Hepatocyte (in vitro differentiated cells): Measurements from ENCODE around the gene RGR. TPM values are rescaled to one million over a fixed set of nuclear protein-coding genes. Genes with fewer than 3 reads are reported as not detected.

Experiments
- DNase-seq: peaks from one replicate; pipeline ENCODE4 v3.0.0-alpha.2; 2016; ENCODE audit warnings: low spot score
- H2AFZ ChIP-seq: fragments of 200-600 bp; sonication (generic); 2 replicates; pipeline ENCODE4 v1.6.0; 2016; ENCODE audit warnings: antibody characterized with exemption, mild to moderate bottlenecking
- H3K27ac ChIP-seq: fragments of 200-600 bp; sonication (generic); 2 replicates; pipeline ENCODE4 v1.5.1; 2016; ENCODE audit warnings: mild to moderate bottlenecking
- H3K27me3 ChIP-seq: fragments of 200-600 bp; sonication (generic); 2 replicates; pipeline ENCODE4 v1.6.1; 2016
- H3K36me3 ChIP-seq: fragments of 200-600 bp; sonication (generic); replicated peaks from 2 replicates; pipeline ENCODE4 v1.5.1; 2016; ENCODE audit warnings: low read depth; ENCODE audit not compliant: insufficient read depth
- H3K4me1 ChIP-seq: fragments of 200-600 bp; sonication (generic); 2 replicates; pipeline ENCODE4 v1.5.1; 2016; ENCODE audit warnings: mild to moderate bottlenecking, moderate library complexity; ENCODE audit not compliant: insufficient read depth
- H3K4me2 ChIP-seq: fragments of 200-600 bp; sonication (generic); 2 replicates; pipeline ENCODE4 v1.6.0; 2016
- H3K4me3 ChIP-seq: fragments of 200-600 bp; sonication (generic); 2 replicates; pipeline ENCODE4 v1.5.1; 2016; ENCODE audit warnings: mild to moderate bottlenecking
- H3K79me2 ChIP-seq: fragments of 200-600 bp; sonication (generic); 2 replicates; pipeline ENCODE4 v1.6.0; 2017; ENCODE audit warnings: mild to moderate bottlenecking
- H3K9me2 ChIP-seq: fragments of 200-600 bp; sonication (generic); replicated peaks from 2 replicates; pipeline ENCODE4 v1.6.0; 2017; ENCODE audit warnings: mild to moderate bottlenecking; ENCODE audit not compliant: insufficient read depth
- H3K9me3 ChIP-seq: fragments of 200-600 bp; sonication (generic); 2 replicates; pipeline ENCODE4 v1.5.1; 2016; ENCODE audit warnings: low read depth, mild to moderate bottlenecking
- H4K20me1 ChIP-seq: fragments of 200-600 bp; sonication (generic); 2 replicates; pipeline ENCODE4 v1.6.0; 2016; ENCODE audit warnings: mild to moderate bottlenecking; ENCODE audit not compliant: insufficient read depth, poor library complexity, severe bottlenecking
- EZH2 ChIP-seq: fragments of 200-600 bp; sonication (generic); IDR thresholded peaks from 2 replicates; pipeline ENCODE4 v1.6.1; 2016; ENCODE audit warnings: antibody characterized with exemption, mild to moderate bottlenecking, borderline replicate concordance
- EZH2phosphoT487 ChIP-seq: fragments of 200-600 bp; sonication (generic); IDR thresholded peaks from one replicate; pipeline ENCODE4 v1.6.1; 2018; ENCODE audit warnings: antibody characterized with exemption, mild to moderate bottlenecking, low read depth, moderate library complexity; ENCODE audit not compliant: unreplicated experiment, severe bottlenecking
- WGBS: methylation state at CpG from one replicate; pipeline ENCODE4 v1.1.6; 2016; ENCODE audit warnings: low lambda C conversion rate; ENCODE audit errors: missing lambda C conversion rate; 5-methylcytosine and 5-hydroxymethylcytosine counted together
- polyA plus RNA-seq: library from polyadenylated mRNA; unstranded; fragments of >200 nt; fragmentation: Nextera tagmentation; extraction: Ambion mirVana; gene quantifications from 2 replicates; pipeline ENCODE4 v1.2.1, GENCODE V29; 2016
- total RNA-seq: library from RNA; depleted of rRNA; stranded (reverse); fragments of >200 nt; gene quantifications from 2 replicates; pipeline ENCODE4 v1.2.3, GENCODE V29; 2014
- TF ChIP-seq, protein P1 (sequence below): fragments of 200-600 bp; sonication (generic); IDR thresholded peaks from 2 replicates; pipeline ENCODE4 v1.5.1; 2016; ENCODE audit warnings: antibody characterized with exemption, mild to moderate bottlenecking; ENCODE audit not compliant: poor library complexity

The RGR gene
- total and polyA plus RNA-seq, 2 experiments from 2014 or later = not detected

GRCh38 chr10:84217746-84218145 is 27.1 kb upstream of the RGR start:
- TF ChIP-seq EZH2 (no peak), EZH2phosphoT487 (no peak)
- TF ChIP-seq, protein P1, sequence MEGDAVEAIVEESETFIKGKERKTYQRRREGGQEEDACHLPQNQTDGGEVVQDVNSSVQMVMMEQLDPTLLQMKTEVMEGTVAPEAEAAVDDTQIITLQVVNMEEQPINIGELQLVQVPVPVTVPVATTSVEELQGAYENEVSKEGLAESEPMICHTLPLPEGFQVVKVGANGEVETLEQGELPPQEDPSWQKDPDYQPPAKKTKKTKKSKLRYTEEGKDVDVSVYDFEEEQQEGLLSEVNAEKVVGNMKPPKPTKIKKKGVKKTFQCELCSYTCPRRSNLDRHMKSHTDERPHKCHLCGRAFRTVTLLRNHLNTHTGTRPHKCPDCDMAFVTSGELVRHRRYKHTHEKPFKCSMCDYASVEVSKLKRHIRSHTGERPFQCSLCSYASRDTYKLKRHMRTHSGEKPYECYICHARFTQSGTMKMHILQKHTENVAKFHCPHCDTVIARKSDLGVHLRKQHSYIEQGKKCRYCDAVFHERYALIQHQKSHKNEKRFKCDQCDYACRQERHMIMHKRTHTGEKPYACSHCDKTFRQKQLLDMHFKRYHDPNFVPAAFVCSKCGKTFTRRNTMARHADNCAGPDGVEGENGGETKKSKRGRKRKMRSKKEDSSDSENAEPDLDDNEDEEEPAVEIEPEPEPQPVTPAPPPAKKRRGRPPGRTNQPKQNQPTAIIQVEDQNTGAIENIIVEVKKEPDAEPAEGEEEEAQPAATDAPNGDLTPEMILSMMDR = no peak
- WGBS = 90% methylated on average over 4 of the region's 4 CpGs
- no peak overlapping the region for H2AFZ ChIP-seq

GRCh38 chr10:84221916-84222315 is 22.9 kb upstream of the RGR start:
- H4K20me1 ChIP-seq = no peaks in the 10 kb centered on the region
- H3K27ac ChIP-seq = no peak overlapping the region
- no peaks in the 10 kb centered on the region for H3K4me1 ChIP-seq
- TF ChIP-seq EZH2phosphoT487 = no peak
- TF ChIP-seq, protein P1 = no peak
- no peak for TF ChIP-seq EZH2
- H3K4me2 ChIP-seq = no peak overlapping the region
- no peaks in the 10 kb centered on the region for H3K9me2 ChIP-seq
- peaks cover 9% of the 10 kb centered on the region for H3K27me3 ChIP-seq
- 89% methylated on average over 8 of the region's 8 CpGs for WGBS
- H3K9me3 ChIP-seq = no peaks in the 10 kb centered on the region
- DNase-seq = no peak
- H3K4me3 ChIP-seq = no peak overlapping the region
- no peaks in the 10 kb centered on the region for H3K79me2 ChIP-seq
- H3K36me3 ChIP-seq = no peaks in the 10 kb centered on the region
- H2AFZ ChIP-seq = no peak overlapping the region

More at GRCh38 chr10:84217746-84218145, 27.1 kb upstream of the RGR start:
- no peaks in the 10 kb centered on the region for H4K20me1 ChIP-seq
- no peak overlapping the region for H3K27ac ChIP-seq
- DNase-seq = no peak
- H3K4me2 ChIP-seq = no peak overlapping the region
- no peak overlapping the region for H3K4me3 ChIP-seq
- no peaks in the 10 kb centered on the region for H3K4me1 ChIP-seq
- H3K9me3 ChIP-seq = no peaks in the 10 kb centered on the region
- H3K36me3 ChIP-seq = no peaks in the 10 kb centered on the region
- peaks cover 9% of the 10 kb centered on the region for H3K27me3 ChIP-seq
- no peaks in the 10 kb centered on the region for H3K9me2 ChIP-seq
- no peaks in the 10 kb centered on the region for H3K79me2 ChIP-seq

DNA sequence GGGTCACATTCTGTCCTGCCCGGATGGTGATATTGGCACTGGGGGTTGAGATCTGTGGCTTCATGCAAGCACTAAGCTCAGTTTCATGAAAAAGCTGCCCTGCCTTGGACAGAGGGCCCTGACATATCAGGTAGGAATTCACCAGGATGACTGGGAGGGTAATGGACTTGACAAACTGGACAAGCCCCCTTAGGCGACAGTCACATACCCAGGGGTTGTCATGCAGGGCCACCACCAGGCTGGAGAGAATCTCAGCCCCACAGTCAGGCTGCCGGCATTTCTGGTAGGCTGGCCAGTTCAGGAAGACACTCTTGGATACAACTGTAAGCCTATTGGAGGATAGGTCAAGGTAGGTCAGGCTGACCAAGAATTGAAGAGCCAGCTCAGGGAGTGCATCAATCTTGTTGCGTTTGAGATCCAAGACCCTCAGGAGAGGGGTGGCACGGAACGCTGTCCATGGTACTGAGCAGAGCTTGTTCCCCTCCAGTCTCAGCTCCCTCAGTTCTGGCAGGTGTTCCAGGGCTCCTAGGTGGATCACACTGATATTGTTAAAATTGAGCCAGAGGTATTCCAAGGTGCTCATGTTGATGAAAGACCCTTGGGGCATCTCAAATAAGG is 20.3 kb upstream of the RGR start:
- H3K4me3 ChIP-seq = no peak overlapping the region
- WGBS = 51% methylated on average over 6 of the region's 6 CpGs

More for the DNA sequence above, 20.3 kb upstream of the RGR start:
- no peak overlapping the region for H3K27ac ChIP-seq
- H3K4me2 ChIP-seq = no peak overlapping the region
- TF ChIP-seq EZH2 (no peak), EZH2phosphoT487 (no peak)
- TF ChIP-seq, protein P1 = no peak
- H3K9me3 ChIP-seq = no peaks in the 10 kb centered on the region
- H3K36me3 ChIP-seq = no peaks in the 10 kb centered on the region
- peaks cover 9% of the 10 kb centered on the region for H3K27me3 ChIP-seq
- no peaks in the 10 kb centered on the region for H3K79me2 ChIP-seq
- peak; percentile 46 for DNase-seq
- H3K4me1 ChIP-seq = no peaks in the 10 kb centered on the region
- no peaks in the 10 kb centered on the region for H4K20me1 ChIP-seq
- H2AFZ ChIP-seq = no peak overlapping the region
- H3K9me2 ChIP-seq = no peaks in the 10 kb centered on the region
